ENCODE measurements around the gene PPHLN1.

PPHLN1 gene

GRCh38 chr12:42490261-42490842, 164.4 kb downstream of the PPHLN1 start:
- H3K4me3 ChIP-seq (ENCODE audit: low read depth, low read length) = no peak overlapping the region
- in situ Hi-C loops (cut with HindIII; ENCODE audit: low pct_ligation_motif_present, low sequenced_read_pairs) = no loop called here

More at GRCh38 chr12:42490261-42490842, 164.4 kb downstream of the PPHLN1 start:
- no peaks in the 10 kb centered on the region for H3K36me3 ChIP-seq (replicated peaks)
- no peak for DNase-seq
- no peak for TF ChIP-seq CTCF (IDR thresholded peaks at IDR 0.05; ENCODE audit: low read depth, low read length, missing control alignments)
- H3K27ac ChIP-seq = no peak overlapping the region
- H3K27me3 ChIP-seq (replicated peaks) = no peaks in the 10 kb centered on the region
